Activated T-cell treated with anti-CD3 and anti-CD28 coated beads, Interleukin-2, amount 50 U/mL, for 72 hours (primary cell): Measurements from ENCODE around the gene ASTL. TPM values are rescaled to one million over a fixed set of nuclear protein-coding genes. Genes with fewer than 3 reads are reported as not detected.
A peak's percentile ranks its signal among the peaks of the same experiment; 100 is the strongest.
"Not testable (repeated sequence)": the region's sequence is repeated elsewhere in the genome, so short reads cannot be mapped to it uniquely, and the experiment has no call there.

ENCODE experiments used
- ATAC-seq, 2 donors: fragments of 150-1000 bp; cut with Tn5 transposase; replicated peaks in 1 of 2; 2 replicates each; pipeline ENCODE4 v1.10.0; 2021; ENCODE audit warnings: moderate library complexity in 2 of 2, mild to moderate bottlenecking in 1 of 2
- DNase-seq, 2 donors: peaks; one replicate each; pipeline ENCODE4 v3.0.0; 2021 to 2022; ENCODE audit warnings: mixed read lengths in 1 of 2
- H3K27ac Mint-ChIP-seq: one replicate; pipeline ENCODE4 v1.8.0; 2022; ENCODE audit warnings: mild to moderate bottlenecking, moderate library complexity, mixed read lengths
- H3K27me3 Mint-ChIP-seq: one replicate; pipeline ENCODE4 v1.8.0; 2022; ENCODE audit warnings: low read depth, mixed read lengths
- H3K36me3 Mint-ChIP-seq, 2 donors: one replicate each; pipeline ENCODE4 v1.8.0; 2022; ENCODE audit warnings: mixed read lengths in 2 of 2, mild to moderate bottlenecking in 1 of 2; ENCODE audit not compliant: insufficient read depth in 2 of 2
- H3K4me1 Mint-ChIP-seq: one replicate; pipeline ENCODE4 v1.8.0; 2022; ENCODE audit warnings: low read depth, mixed read lengths
- H3K4me3 Mint-ChIP-seq, 2 donors: one replicate each; pipeline ENCODE4 v1.8.0; 2022; ENCODE audit warnings: mild to moderate bottlenecking in 2 of 2, mixed read lengths in 2 of 2, moderate library complexity in 2 of 2
- H3K9me3 Mint-ChIP-seq, 2 donors: one replicate each; pipeline ENCODE4 v1.8.0; 2022; ENCODE audit warnings: mixed read lengths in 2 of 2
- total RNA-seq, 2 donors: library from RNA; stranded (reverse); gene quantifications; one replicate each; pipeline ENCODE4 v1.2.3, GENCODE V29; 2022

Gene ASTL
- total RNA-seq, 2 donors from 2014 or later: 8.1 to 9.1 TPM

DNA sequence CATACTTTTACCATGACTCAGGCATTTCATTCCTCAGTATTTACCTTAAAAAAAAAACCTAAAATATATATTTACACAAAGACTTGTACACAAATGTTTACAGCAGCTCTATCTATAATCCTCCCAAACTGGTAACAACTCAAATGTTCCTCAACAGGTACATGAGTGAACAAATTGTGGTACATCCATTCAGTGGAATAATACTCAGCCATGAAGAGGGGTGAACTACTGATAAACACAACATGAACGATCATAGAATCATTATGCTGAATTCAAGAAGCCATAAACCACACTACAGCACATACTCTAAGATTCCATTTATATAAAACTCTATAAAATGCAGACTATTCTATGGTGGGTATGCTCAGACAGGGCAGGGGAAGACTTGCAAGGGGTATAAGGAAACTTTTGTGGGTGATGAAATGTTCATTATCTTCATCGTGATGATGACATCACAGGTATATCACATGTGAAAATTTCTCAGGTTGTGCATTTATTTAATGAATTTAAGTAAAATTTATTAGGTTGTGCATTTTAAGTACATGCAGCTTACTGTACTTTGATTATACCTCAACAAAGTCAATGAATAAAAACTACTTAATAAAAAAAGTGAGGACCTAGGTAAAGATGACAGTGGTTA lies 31.7 kb upstream of the ASTL start:
- Mint-ChIP-seq H3K36me3 (peaks cover 2 to 7% of the 10 kb centered on the region in 2 donors), H3K27ac (no peak overlapping the region), H3K27me3 (no peaks in the 10 kb centered on the region), H3K4me1 (peaks cover 67% of the 10 kb centered on the region), H3K9me3 (peaks cover 0 to 2% of the 10 kb centered on the region in 2 donors), H3K4me3 (no peak overlapping the region)
- DNase-seq (no peak), ATAC-seq (no peak)

DNA sequence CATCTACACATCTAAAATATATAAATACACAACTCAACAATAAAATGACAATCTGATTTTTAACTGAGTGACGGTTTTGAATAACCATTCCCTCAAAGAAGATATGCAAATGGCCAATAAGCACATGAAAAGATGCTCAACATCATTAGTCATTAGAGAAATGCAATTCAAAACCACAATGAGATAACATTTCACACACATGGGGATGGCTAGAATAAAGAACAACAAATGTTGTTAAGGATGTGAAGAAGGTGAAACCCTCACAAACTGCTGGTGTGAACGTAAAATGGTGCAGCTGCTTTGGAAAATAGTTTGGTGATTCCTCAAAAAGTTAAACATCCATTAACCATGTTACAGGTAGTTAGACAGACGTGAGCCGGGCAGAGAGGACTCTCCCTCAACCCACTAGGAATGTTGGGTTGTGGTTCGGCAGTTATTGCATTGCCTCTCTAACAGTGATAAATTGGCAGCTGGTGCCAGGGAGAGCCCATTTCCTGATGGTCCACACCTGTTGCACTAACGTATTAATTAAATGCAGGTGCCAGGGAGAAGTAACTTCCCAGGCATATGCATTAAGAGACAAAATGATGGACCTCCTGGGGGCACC lies 29.2 kb upstream of the ASTL start:
- ATAC-seq (no peak), DNase-seq (no peak)
- Mint-ChIP-seq H3K4me3 (peak overlapping the region in 1 of 2 donors; percentile 11), H3K36me3 (peaks cover 2 to 7% of the 10 kb centered on the region in 2 donors), H3K27me3 (no peaks in the 10 kb centered on the region), H3K27ac (peak overlapping the region; percentile 18), H3K9me3 (peaks cover 0 to 2% of the 10 kb centered on the region in 2 donors), H3K4me1 (peaks cover 75% of the 10 kb centered on the region)

DNA sequence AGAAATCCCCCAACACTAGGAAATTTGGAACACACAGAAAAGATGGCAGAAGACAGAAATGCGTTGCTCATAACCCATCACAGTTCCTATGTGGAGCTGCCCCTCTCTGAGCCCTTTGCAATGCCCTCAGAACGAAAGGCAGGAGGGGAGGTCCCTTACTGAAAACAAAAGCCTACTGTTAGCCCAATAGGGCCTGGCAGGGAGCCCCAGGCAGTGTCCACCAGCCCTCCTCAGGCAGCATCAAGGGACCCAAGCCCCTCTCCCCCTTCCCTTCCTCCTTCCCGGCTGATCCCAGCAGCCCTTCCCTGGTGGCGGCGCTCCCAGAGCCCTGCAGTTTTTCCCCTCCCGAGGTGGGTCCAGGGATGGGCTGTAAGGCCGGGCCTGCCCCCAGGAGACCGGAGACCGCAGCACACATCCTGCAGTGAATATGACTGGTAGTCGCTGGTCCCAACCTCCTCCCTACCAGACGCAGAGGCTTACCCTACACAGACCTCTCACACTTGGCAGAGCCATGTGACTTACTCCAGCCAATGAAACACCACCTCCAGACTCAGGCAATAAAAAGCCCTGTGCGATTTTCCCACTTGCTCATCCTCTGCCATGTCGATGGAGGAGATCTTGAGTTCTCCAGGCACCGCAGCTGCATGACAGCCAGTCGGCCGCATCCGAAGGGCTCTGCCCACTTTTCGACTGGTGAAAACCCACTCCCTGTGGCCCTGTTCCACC lies 26.3 kb upstream of the ASTL start:
- DNase-seq (peak; percentile 86 to 88), ATAC-seq (peak; percentile 82 to 85)
- peaks cover 94% of the 10 kb centered on the region for H3K4me1 Mint-ChIP-seq
- peak overlapping the region; percentile 82 to 86 for H3K4me3 Mint-ChIP-seq
- peak overlapping the region; percentile 93 for H3K27ac Mint-ChIP-seq
- no peaks in the 10 kb centered on the region for H3K27me3 Mint-ChIP-seq
- peaks cover 4 to 7% of the 10 kb centered on the region in 2 donors for H3K36me3 Mint-ChIP-seq
- H3K9me3 Mint-ChIP-seq: peaks cover 3 to 5% of the 10 kb centered on the region in 2 donors

DNA sequence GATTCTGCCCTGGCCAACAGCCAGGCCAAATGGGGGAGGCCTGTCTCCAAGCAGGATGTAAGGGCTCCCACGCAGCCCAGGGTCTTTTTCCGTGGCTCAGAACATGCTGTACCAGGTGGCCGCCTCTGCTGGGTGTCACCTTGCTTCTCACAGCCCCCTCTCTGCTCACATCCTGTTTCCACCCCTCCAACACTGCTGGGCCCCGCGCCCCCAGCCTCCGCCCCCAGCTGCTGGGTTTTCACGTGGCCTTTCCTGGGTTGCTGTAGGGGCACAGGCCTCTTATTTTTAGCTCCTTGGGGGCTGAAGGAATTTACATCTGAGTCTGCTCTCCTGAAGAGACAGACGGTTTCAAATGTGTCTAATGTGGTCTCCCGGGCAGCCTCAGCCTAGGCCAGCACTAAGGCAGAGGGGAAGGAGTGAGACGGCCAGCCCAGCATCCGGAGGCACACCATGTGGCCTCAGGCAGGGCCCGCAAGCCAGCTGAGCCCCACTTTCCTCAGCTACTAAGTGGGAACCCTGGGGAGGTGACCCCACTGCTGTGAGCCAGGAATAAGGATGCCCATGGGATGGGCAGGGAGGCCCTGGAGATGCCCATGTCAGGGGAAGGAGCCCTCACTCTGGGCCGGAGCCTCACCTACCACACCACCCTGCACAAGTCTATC lies 25.6 kb upstream of the ASTL start:
- peak; percentile 64 to 69 for ATAC-seq
- peak; percentile 87 to 90 for DNase-seq
- H3K4me1 Mint-ChIP-seq: peaks cover 95% of the 10 kb centered on the region
- H3K27me3 Mint-ChIP-seq: no peaks in the 10 kb centered on the region
- peak overlapping the region; percentile 93 for H3K27ac Mint-ChIP-seq
- H3K36me3 Mint-ChIP-seq: peaks cover 2 to 4% of the 10 kb centered on the region in 2 donors
- H3K9me3 Mint-ChIP-seq: peaks cover 3% of the 10 kb centered on the region in 2 donors
- peak overlapping the region; percentile 82 to 86 for H3K4me3 Mint-ChIP-seq

DNA sequence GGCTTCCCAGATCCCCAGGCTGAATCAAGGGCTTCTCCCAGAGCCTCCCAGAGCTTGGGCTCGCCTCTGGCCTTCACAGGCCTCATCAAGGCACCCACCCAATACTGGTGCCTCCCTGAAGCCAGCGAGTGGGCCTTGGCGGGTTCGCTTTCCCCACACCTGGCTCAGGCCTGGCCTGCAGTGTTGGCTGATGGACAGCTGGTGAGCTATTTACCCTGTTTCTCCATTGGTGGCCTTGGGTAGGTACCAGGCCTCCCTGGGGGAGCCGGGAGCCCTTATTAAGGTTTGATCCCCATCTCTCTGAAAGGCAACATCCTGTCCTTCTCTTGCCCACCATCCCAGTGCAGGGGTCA lies 25.1 kb upstream of the ASTL start:
- H3K4me3 Mint-ChIP-seq: peak overlapping the region; percentile 82 to 86
- no peak for DNase-seq
- no peak for ATAC-seq
- H3K36me3 Mint-ChIP-seq: peaks cover 2 to 4% of the 10 kb centered on the region in 2 donors
- peaks cover 3% of the 10 kb centered on the region in 2 donors for H3K9me3 Mint-ChIP-seq
- H3K27ac Mint-ChIP-seq: peak overlapping the region; percentile 93
- no peaks in the 10 kb centered on the region for H3K27me3 Mint-ChIP-seq
- H3K4me1 Mint-ChIP-seq: peaks cover 95% of the 10 kb centered on the region

DNA sequence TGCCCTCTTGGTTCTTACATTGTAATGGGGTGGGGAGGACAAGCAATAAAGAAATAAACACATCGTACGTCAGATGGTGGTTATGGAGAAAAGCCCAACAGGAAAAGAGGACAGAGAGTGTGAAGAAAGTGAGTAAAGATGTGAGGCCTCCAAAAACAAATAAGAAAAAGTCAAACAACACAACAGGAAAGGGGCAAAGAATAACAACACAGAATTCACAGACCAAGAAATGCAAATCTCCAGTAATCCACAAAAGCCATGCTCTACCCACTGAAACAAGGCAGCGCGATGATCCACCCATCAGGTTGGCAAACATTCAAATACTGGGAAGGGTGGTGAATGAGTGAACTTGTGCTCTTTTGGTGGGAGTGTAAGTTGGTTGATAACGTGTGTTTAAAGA lies 23.6 kb upstream of the ASTL start:
- Mint-ChIP-seq H3K4me1 (peaks cover 97% of the 10 kb centered on the region), H3K36me3 (peaks cover 2 to 4% of the 10 kb centered on the region in 2 donors), H3K9me3 (peaks cover 3% of the 10 kb centered on the region in 2 donors), H3K4me3 (peak overlapping the region; percentile 51 to 72), H3K27ac (peak overlapping the region; percentile 45), H3K27me3 (no peaks in the 10 kb centered on the region)
- ATAC-seq (no peak), DNase-seq (peak in 1 of 2 donors; percentile 47)

DNA sequence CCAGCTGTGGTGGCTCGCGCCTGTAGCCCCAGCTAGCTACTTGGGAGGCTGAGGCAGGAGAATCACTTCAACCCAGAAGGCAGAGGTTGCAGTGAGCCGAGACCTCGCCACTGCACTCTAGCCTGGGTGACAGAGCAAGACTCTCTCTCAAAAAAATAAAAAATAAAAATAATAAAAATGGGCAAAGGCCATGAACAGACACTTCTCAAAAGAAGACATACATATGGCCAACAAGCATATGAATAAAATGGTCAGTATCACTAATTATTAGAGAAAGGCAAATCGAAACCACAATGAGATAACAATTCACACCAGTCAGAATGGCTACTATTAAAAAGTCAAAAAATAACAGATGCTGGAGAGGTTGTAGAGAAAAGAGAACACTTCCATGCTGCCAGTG lies 22.1 kb upstream of the ASTL start:
- peak overlapping the region in 1 of 2 donors; percentile 34 for H3K4me3 Mint-ChIP-seq
- H3K27me3 Mint-ChIP-seq: not testable (repeated sequence)

DNA sequence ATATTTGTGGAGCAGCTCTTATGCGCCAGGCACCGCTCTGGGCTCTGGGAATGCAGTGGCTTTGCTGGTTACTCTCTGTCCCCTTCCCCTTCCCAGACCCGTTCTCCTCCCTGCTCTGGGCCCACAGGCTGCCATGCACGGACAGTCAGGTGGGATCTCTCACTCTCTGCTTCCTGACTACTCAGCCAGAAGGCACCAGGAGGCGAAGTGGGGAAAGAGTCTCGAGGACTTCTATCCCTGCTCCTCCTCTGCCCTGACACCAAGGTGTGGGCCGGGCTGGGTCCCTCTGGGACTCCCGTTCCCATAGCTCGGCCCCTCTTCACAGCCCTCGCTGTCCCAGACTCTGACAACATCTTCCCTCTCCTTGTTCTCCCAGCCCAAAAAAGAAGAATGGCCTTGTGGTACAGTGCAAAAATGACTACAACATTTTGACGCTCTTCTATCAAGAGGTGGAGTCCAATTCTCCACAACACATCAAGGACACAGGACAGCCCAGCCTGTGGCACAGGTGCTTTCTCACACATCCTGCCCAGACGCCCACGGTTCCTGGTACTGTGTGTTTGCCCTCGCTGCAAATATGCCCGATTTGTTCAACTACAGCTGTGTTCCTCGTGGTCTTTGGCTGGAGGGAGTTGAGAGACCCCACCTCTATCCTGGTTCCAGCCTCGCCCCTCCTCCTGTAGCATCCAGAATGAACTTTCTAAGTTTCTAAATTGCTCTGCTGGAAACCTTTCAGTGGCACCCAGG lies 21.0 kb upstream of the ASTL start:
- Mint-ChIP-seq H3K4me3 (peak overlapping the region; percentile 78 to 85), H3K36me3 (peaks cover 2 to 4% of the 10 kb centered on the region in 2 donors), H3K4me1 (peaks cover 98% of the 10 kb centered on the region), H3K27me3 (no peaks in the 10 kb centered on the region), H3K9me3 (peaks cover 3% of the 10 kb centered on the region in 2 donors), H3K27ac (peak overlapping the region; percentile 94)
- ATAC-seq: peak; percentile 17 to 32
- peak; percentile 76 to 81 for DNase-seq

More for the DNA sequence above, 22.1 kb upstream of the ASTL start:
- DNase-seq, ATAC-seq, H3K36me3 Mint-ChIP-seq, H3K9me3 Mint-ChIP-seq: not testable (repeated sequence)
- Mint-ChIP-seq H3K27ac (peak overlapping the region; percentile 17), H3K4me1 (peaks cover 98% of the 10 kb centered on the region)

DNA sequence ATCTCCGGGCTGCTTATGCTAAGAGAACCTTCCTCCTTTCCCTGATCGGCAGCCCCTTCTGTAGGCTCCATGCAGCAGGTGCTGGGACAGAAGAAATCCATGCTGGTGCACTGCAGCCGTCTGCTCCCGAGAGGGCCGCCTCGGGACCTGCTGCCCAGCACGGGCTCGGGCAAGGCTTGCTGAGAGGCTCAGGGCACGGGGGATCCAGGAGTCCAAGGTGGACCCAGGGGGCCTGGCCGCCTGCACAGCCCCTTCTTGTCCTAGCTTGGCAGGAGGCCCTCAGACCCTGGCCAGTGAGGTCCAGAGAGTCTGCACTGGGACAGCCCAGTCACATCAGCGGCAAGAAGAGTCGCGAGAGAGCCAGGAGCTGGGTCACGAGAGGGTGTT lies 20.2 kb upstream of the ASTL start:
- ATAC-seq: no peak
- H3K36me3 Mint-ChIP-seq: peaks cover 2 to 4% of the 10 kb centered on the region in 2 donors
- peak overlapping the region; percentile 78 to 85 for H3K4me3 Mint-ChIP-seq
- H3K27me3 Mint-ChIP-seq: no peaks in the 10 kb centered on the region
- H3K9me3 Mint-ChIP-seq: peaks cover 3% of the 10 kb centered on the region in 2 donors
- peaks cover 94% of the 10 kb centered on the region for H3K4me1 Mint-ChIP-seq
- peak overlapping the region; percentile 96 for H3K27ac Mint-ChIP-seq
- DNase-seq: no peak

DNA sequence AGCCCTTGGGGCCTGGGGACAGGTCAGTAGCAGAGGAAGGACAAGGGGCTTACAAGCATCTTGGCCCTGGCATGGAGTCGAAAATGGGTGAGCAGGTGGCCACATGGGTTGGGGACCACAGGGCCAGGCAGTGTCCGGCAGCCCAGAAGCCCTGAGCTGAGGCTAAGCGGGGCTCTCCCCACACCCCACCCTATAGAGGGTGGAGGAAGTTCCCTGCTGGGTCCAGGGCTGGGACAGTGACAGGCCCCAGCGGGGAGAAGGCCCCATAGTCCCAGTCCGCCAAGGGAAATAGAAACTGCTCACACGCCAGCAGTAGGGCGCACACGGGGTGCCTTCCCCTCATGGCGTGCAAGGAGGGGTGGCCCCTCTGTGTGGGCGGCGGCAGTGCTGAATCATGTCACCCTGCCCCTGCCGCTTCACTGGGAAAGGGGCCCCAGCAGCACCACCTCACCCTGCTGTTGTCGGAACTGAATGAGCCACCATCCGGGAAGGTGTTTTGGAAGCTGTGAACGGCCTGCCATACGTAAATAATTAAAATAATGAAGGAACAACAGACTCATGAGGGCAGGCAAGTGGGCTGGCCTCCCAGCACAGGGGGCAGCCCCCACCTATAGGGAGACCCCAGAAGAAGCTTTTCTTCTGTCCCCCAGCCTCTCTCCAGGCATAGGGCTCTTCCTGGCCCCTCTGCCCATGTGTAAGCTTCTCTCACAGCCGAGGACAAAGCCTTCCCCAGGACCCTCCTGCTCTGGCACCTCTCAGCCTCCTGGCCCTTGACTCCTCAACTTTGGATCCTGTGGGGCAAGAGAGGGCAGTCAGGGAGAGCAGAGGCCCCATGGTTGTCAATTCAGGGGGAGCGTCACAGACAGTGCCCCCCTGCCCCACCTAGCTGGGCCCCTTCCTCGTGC lies 19.6 kb upstream of the ASTL start:
- Mint-ChIP-seq H3K4me3 (peak overlapping the region; percentile 78 to 85), H3K4me1 (peaks cover 94% of the 10 kb centered on the region), H3K9me3 (peaks cover 3% of the 10 kb centered on the region in 2 donors), H3K27me3 (no peaks in the 10 kb centered on the region), H3K36me3 (peaks cover 2 to 4% of the 10 kb centered on the region in 2 donors), H3K27ac (peak overlapping the region; percentile 96)
- DNase-seq (peak; percentile 96 to 98), ATAC-seq (peak; percentile 76 to 81)

DNA sequence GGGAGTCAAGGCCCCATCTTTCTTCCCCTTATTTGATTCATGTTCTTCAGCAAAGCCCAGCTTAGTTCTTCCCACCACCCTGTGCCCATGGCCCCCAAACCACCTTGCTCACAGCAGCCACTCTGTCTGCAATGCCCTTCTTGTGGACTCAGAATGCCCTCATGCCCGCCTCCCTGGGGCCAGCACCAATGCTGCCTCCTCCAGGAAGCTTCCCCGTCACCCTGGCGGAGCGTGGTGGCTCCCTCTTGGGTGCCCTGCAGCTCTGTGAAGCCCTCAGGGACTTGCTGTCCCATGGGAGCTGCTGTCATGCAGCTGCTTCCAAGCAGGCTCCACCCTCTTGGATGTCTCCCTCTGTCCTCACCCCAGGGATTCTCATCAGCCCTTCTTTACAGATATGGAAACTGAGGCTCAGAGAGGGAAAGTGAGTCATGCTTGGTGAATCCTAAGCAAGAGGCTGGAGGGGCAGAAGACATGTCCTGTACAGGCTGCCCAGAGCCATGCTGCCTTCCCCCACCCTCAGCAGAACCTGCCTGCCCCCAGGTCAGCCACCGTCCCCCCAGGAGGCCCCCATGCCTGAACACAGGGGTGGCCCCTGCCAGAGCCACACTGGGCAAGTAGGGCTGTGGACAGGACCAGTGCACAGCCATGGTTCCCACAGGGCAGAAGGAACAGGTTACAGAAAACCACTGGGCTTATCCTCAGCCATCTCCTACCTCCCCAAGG lies 18.8 kb upstream of the ASTL start:
- Mint-ChIP-seq H3K9me3 (peaks cover 3% of the 10 kb centered on the region in 2 donors), H3K36me3 (peaks cover 2 to 4% of the 10 kb centered on the region in 2 donors), H3K27ac (peak overlapping the region; percentile 96), H3K4me3 (peak overlapping the region; percentile 78 to 85), H3K4me1 (peaks cover 94% of the 10 kb centered on the region), H3K27me3 (no peaks in the 10 kb centered on the region)
- peak; percentile 4 to 5 for ATAC-seq
- DNase-seq: peak; percentile 40 to 47
